ENCODE data around the gene FUT4.
"Not testable (repeated sequence)": the region's sequence is repeated elsewhere in the genome, so short reads cannot be mapped to it uniquely, and the experiment has no call there.

The FUT4 gene

DNA sequence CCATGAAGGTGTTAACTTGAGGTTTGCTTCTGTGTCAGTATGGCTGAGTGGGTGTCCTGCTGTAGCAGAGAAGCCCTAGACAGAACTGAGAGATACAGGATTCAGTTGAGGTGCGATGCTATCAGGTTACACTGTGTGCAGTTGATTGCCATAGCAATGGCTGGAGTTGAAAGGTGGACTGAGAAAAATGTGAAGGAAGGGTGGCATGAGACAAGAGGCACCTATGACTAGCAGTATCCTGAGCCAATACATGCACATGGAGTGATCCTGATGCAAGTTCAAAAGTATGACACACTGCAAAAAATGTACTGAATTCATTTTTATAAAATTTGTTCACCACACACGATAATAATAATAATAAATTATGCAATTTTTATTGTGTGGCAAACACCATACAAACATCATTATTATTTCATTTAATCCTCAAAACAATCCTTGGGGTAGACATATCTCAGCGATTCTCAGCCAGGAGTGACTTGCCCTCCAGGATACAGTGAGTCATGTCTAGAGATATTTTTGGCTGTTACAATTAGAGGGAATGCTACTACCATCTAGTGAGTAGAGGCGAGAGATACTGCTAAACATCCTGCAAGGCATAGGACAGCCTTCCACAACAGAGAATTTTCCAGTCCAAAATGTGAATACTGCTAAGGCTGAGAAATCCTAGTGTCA lies 19.6 kb downstream of the FUT4 start:
- in situ Hi-C loops (cut with MboI; ENCODE audit: low sequenced_read_pairs): no loop called here

GRCh38 chr11:94563848-94564467 lies 20.2 kb downstream of the FUT4 start:
- in situ Hi-C loops (cut with MboI; ENCODE audit: low sequenced_read_pairs): no loop called here

DNA sequence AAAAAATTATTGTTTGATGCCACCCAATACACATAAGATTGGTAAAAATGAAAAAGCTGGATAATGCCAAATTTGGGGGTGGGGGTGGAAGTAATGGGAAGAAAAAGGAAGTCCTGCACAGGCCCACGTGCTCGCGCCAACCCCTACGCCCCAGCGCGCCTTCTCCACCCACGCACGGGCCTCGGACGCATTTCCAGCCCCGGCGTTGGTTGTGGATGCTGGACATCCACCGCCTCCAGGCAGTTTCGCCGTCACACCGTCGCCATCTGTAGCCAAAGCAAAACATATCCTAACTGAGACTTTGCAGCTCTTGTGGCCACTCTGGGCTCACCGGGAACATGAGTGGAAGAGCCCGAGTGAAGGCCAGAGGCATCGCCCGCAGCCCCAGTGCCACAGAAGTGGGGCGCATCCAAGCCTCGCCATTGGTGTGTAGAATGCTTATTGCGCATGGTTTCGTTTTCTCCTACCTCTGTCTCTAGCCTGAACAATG lies 23.5 kb downstream of the FUT4 start, which contains the start of gene PIWIL4:
TSS of gene PIWIL4 (plus strand) at position 188 of the 490 bp plus-strand sequence. CDS start at position 339, 151 bp downstream.
- in situ Hi-C loops (cut with MboI; ENCODE audit: low sequenced_read_pairs): no loop called here

DNA sequence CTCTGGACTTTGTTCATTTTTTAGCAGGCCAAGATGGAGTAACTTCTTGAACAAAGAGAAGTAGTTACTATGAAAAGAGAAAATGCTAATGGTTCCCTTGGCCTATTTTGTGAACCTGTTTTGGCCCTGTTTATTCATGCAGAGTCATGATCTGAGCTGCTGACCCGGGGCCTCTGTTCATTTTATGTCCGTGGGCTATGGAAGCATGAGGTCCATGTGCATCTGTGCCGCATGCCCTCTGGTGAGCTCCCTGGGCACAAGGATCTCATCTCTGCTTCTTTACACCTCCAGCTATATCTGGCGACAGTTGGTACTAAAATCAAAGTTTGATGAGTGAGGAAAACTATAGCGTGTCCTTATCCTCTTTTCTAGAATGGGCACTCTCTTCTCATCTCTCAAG lies 24.5 kb downstream of the FUT4 start:
- in situ Hi-C loops (cut with MboI; ENCODE audit: low sequenced_read_pairs): no loop called here

- in situ Hi-C loops (cut with MboI; ENCODE audit: low sequenced_read_pairs): no loop called here
Observed at GRCh38 chr11:94568717-94569116, 25.0 kb downstream of the FUT4 start.

- in situ Hi-C loops (cut with MboI; ENCODE audit: low sequenced_read_pairs): not testable (repeated sequence)
Observed at GRCh38 chr11:94572975-94573374, 29.3 kb downstream of the FUT4 start.

DNA sequence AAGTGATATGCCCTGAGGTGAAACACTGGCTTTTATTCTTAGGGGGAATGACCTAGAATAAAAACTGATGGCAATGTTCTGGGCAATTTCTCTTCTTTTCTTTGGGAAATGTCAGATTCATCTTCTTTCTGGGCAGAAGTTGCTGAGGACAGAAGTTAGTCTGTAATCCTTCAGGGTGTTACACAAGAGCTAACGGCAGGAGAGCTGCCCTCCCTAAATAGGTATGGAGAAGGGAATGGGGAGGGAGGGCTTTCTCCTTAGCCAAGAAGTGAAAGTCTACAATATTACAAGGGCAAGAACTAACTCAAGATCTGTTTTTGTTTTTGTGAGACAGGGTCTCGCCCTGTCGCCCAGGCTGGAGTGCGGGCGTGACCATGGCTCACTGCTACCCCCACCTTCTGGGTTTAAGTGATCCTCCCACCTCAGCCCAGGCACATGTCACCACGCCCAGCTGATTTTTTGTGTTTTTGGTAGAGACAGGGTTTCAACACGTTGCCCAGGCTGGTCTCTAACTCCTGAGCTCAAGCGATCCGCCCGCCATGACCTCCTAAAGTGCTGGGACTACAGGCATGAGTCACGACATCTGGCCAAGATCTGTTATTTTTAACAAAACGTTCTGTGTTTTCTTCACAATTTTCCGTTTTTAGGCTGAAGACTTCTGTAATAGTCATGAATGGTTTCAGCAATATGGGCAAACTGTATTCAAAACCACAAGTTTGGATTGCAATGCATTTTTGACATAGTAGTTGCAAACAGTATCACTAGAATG lies 30.7 kb downstream of the FUT4 start:
- in situ Hi-C loops (cut with MboI; ENCODE audit: low sequenced_read_pairs): no loop called here

DNA sequence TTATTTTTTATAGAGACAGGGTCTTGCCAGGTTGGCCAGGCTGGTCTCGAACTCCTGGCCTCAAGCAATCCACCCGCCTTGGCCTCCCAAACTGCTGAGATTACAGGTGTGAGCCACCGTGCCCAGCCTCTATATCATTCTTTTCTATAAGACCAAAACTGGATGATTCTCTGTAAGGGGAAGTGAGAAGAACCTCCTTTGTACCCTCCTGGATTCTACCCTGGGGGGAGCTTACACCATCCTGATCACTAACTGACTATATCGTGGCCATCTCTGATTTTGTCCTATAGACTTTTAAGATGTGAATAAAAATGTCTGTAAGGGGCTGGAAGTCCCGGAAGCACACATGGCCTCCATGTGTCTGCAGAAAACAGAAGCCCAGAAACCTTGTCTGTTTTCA lies 32.6 kb downstream of the FUT4 start:
- in situ Hi-C loops (cut with MboI; ENCODE audit: low sequenced_read_pairs): no loop called here

DNA sequence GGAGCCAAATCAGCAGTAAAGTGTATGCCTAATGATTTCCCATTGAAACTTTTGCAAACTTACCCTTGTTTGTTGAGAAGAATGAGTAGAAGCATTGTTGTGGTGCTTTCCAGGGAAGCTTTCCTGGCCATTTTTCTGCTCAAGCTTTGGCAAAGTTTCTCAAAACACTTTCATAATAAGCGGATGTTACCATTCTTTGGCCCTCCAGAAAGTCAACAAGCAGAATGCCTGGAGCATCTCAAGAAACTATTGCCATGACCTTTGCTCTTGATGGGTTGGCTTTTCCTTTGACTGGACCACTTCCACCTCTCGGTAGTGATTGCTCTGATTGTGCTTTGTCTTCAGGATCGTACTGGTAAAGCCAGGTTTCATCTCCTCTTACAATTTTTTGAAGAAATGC lies 34.1 kb downstream of the FUT4 start:
- in situ Hi-C loops (cut with MboI; ENCODE audit: low sequenced_read_pairs): no loop called here

DNA sequence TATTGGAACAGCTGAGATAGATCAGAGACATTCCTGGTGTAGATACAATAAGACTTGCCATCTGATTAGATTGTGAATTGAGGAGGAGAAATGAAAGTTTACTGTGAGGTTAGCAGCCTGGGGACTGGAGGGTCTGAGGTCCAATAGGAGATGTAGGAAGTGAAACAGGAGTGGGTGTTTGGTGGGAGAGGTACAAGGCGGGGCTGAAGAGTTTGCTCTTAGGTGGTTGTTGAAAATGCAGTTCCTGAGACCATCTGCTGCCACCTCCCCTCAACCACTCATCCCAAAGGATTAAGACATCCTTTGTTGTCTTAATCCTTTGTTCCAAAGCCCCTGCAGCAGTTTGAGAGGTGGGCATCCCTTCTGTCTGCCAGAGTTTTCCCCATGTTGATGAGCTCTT lies 38.2 kb downstream of the FUT4 start:
- in situ Hi-C loops (cut with MboI; ENCODE audit: low sequenced_read_pairs): no loop called here

DNA sequence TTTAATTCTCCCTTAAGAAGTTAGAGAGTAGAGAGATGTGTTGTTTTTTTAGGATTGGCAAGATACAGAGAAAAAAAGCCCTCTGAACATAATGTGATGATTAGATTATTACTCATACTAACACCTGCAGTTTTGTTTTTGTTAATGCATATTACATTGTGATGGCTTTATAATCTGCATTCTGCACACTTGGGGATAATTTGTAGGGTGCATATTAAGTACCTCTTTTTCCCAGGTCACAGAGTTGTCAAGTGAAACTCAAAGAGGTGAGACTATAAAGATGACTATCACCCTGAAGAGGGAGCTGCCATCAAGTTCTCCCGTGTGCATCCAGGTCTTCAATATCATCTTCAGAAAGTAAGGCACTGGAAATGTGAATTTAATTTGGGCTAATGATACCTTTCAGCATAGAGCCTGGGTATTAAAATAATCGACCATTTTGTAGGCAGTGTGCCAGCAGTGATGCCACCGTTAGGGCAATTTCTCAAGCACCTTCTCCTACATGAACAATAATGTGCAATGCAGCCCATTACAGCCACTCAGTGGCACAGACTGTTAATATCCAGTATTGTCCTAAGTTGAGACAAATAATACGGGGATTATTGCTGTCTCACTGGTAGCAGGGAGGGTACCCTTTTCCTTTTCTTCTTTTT lies 39.6 kb downstream of the FUT4 start:
- in situ Hi-C loops (cut with MboI; ENCODE audit: low sequenced_read_pairs): no loop called here

- in situ Hi-C loops (cut with MboI; ENCODE audit: low sequenced_read_pairs): no loop called here
Observed at GRCh38 chr11:94583866-94584500, 40.3 kb downstream of the FUT4 start.

DNA sequence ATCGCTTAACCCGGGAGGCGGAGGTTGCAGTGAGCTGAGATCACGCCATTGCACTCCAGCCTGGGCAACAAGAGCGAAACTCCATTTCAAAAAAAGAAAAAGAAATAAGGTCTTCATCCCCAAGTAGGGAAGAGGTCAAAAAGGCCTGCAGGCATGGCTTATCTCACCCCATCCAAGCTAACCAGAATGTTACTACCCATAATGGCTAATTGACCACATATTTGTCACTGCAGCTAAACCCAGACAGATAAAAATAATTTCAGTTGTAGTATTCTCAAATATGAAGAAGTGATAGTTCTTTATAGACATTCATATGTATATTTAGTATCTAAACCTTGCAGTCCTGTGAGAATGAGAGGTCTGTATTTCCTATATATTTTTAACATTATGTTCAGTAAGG lies 41.3 kb downstream of the FUT4 start:
- in situ Hi-C loops (cut with MboI; ENCODE audit: low sequenced_read_pairs): no loop called here

DNA sequence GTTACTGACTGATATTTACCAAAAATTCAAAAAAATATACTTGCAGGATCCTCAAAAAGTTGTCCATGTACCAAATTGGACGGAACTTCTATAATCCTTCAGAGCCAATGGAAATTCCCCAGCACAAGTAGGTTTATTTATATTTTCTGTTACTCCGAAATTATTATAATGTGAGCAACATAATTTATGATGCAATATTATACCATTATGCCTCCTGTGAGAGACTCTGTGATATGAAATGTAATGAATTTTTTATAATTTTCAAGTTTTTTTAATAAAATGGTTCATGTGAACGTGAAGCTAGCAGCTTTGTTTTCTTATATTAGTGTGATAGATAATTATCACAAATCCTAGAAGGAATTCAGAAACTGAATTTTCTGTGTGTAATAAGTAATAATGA lies 41.7 kb downstream of the FUT4 start:
- in situ Hi-C loops (cut with MboI; ENCODE audit: low sequenced_read_pairs): no loop called here

- in situ Hi-C loops (cut with MboI; ENCODE audit: low sequenced_read_pairs): no loop called here
Observed at GRCh38 chr11:94586546-94586945, 42.8 kb downstream of the FUT4 start.

DNA sequence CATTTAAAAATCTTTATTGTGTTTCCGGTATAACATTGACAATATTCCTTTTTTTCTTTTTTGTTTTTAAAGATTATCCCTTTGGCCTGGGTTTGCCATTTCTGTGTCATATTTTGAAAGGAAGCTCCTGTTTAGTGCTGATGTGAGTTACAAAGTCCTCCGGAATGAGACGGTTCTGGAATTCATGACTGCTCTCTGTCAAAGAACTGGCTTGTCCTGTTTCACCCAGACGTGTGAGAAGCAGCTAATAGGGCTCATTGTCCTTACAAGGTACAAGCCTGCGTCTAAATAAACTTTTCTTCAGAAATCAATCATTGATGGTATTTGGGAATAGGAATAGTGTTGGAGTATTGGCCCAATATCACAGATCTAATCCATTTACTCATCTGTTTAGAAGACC lies 43.3 kb downstream of the FUT4 start:
- in situ Hi-C loops (cut with MboI; ENCODE audit: low sequenced_read_pairs): no loop called here

- in situ Hi-C loops (cut with MboI; ENCODE audit: low sequenced_read_pairs): no loop called here
Observed at GRCh38 chr11:94588366-94588942, 44.7 kb downstream of the FUT4 start.

GRCh38 chr11:94590352-94591041 lies 46.8 kb downstream of the FUT4 start:
- in situ Hi-C loops (cut with MboI; ENCODE audit: low sequenced_read_pairs): no loop called here

DNA sequence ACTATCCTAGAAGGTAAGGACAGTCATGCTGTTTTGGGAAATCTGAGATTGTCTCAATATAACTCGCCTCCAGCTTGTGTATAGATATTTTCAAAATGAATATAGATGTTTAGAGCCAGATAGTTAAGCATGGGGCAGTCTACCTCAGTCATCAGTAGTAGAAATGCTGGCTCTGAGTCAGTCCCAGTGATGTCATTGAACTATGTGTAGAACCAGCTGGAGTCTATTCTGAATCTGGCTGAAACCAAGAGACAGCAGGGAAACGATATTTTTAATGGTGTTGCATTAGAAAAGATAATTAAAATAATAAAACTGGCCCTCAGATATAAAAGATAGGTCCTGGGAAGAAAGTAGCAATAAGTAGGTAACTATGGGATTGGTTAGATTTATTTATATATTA lies 49.3 kb downstream of the FUT4 start:
- in situ Hi-C loops (cut with MboI; ENCODE audit: low sequenced_read_pairs): no loop called here

DNA sequence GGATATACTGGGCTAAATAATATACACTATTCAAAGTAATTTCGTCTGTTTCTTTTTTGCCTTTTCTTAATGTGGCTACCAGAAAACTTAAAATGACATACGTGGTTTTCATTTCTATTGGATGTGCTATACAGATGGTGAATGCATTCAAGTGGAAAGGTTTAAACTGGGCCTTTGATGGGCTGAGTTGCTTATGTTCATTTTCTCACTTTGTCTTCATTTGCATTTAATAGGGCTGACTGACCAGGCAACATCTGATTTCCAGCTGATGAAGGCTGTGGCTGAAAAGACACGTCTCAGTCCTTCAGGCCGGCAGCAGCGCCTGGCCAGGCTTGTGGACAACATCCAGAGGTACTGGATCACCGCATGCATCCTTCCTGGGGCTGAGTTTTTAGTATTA lies 51.4 kb downstream of the FUT4 start:
- in situ Hi-C loops (cut with MboI; ENCODE audit: low sequenced_read_pairs): no loop called here
